Stomach (tissue), 9 donors: Measurements from ENCODE around the gene E2F6. TPM values are rescaled to one million over a fixed set of nuclear protein-coding genes. Genes with fewer than 3 reads are reported as not detected.

ENCODE experiments used
- DNase-seq, 2 donors: peaks; one replicate each; pipeline versions ENCODE4 v3.0.0 to v3.0.0-alpha.2; 2013 to 2019
- H3K27ac ChIP-seq, 5 donors: fragments of 200-600 bp in 4 of 5; sonication (generic) in 4 of 5; one replicate each; pipeline ENCODE4 v1.5.1; 2013 to 2019; ENCODE audit warnings: mild to moderate bottlenecking in 1 of 5, moderate library complexity in 1 of 5
- H3K27me3 ChIP-seq, 3 donors: fragments of 200-600 bp; sonication (generic); one replicate each; pipeline ENCODE4 v1.5.1; 2017 to 2019; ENCODE audit warnings: mixed run types in 1 of 3
- H3K36me3 ChIP-seq, 4 donors: fragments of 200-600 bp; sonication (generic); 1 replicate in 3 of 4; 2 replicates in 1 of 4; pipeline ENCODE4 v1.5.1; 2016 to 2019
- H3K4me1 ChIP-seq, 4 donors: fragments of 200-600 bp; sonication (generic); one replicate each; pipeline ENCODE4 v1.5.1; 2016 to 2019
- H3K4me3 ChIP-seq, 4 donors: fragments of 200-600 bp; sonication (generic) in 3 of 4; one replicate each; pipeline ENCODE4 v1.5.1; 2016 to 2019; ENCODE audit warnings: mild to moderate bottlenecking in 1 of 4
- H3K9me3 ChIP-seq, 4 donors: fragments of 200-600 bp; sonication (generic); one replicate each; pipeline ENCODE4 v1.5.1; 2016 to 2019
- CTCF ChIP-seq, 7 experiments: fragments of 450-650 bp in 4 of 7; fragments of 200-600 bp in 3 of 7; sonication (generic) in 3 of 7; IDR thresholded peaks; one replicate each; pipeline ENCODE4 v1.5.1; 2016 to 2019; ENCODE audit warnings: antibody characterized with exemption in 7 of 7, control low read depth in 2 of 7, mild to moderate bottlenecking in 1 of 7
- EP300 ChIP-seq: sonication (generic); formaldehyde crosslinking; IDR thresholded peaks from one replicate; pipeline ENCODE4 v1.6.1; 2017; ENCODE audit warnings: antibody characterized with exemption
- POLR2A ChIP-seq, 4 donors: fragments of 450-650 bp; IDR thresholded peaks; one replicate each; pipeline ENCODE4 v1.6.1; 2016; ENCODE audit warnings: antibody characterized with exemption in 4 of 4, control low read depth in 2 of 4, mild to moderate bottlenecking in 1 of 4, moderate library complexity in 1 of 4
- POLR2AphosphoS5 ChIP-seq, 3 donors: sonication (generic); formaldehyde crosslinking; IDR thresholded peaks; one replicate each; pipeline ENCODE4 v1.6.1; 2016; ENCODE audit warnings: antibody characterized with exemption in 3 of 3
- whole genome bisulfite sequencing, 5 donors: extraction: QIAGEN DNeasy Blood & Tissue Kit in 3 of 5; methylation state at CpG; one replicate each; pipeline versions ENCODE4 v1.1.5 to v1.1.7; 2013 to 2018; 5-methylcytosine and 5-hydroxymethylcytosine counted together
- intact Hi-C: fragments of 100-400 bp; cut with DNase I; formaldehyde crosslinking; loops from one replicate; pipeline ENCODE4 v1.15.1; 2023; ENCODE audit warnings: low total_unique reads
- polyA plus RNA-seq, 3 donors: library from polyadenylated mRNA; stranded (reverse); fragments of 200-250 nt; gene quantifications; one replicate each; pipeline ENCODE4 v1.2.3, GENCODE V29; 2013
- total RNA-seq, 5 donors: library from RNA; depleted of rRNA; stranded (reverse); fragments of >200 nt; gene quantifications; one replicate each; pipeline versions ENCODE4 v1.1.0 to v1.2.3, GENCODE V29; 2014 to 2016
- donor health status: healthy with polysubstance abuse.
- donor health status: Bipolar disorder and iron deficiency.
- donor health status: healthy.

E2F6 gene
- total and polyA plus RNA-seq, 8 donors: 0.58 to 32.1 (median 10.1) TPM

GRCh38 chr2:11492720-11493119, 26.8 kb upstream of the E2F6 start:
- peaks cover 0 to 14% (median 0%) of the 10 kb centered on the region in 3 donors for H3K27me3 ChIP-seq
- no peaks in the 10 kb centered on the region for H3K4me1 ChIP-seq
- H3K27ac ChIP-seq: no peak overlapping the region
- WGBS, 5 donors: 78 to 100% (median 97%) methylated on average over 1 of the region's 1 CpG
- H3K9me3 ChIP-seq: no peaks in the 10 kb centered on the region
- H3K4me3 ChIP-seq: no peak overlapping the region
- no peak for TF ChIP-seq POLR2A (IDR thresholded peaks at IDR 0.05)
- no peak for TF ChIP-seq CTCF (IDR thresholded peaks at IDR 0.05)
- no peak for TF ChIP-seq POLR2AphosphoS5 (IDR thresholded peaks at IDR 0.05)
- TF ChIP-seq EP300: no peak
- no peaks in the 10 kb centered on the region for H3K36me3 ChIP-seq
- intact Hi-C loops: no loop called here
- no peak for DNase-seq

GRCh38 chr2:11492244-11492643, 26.3 kb upstream of the E2F6 start:
- TF ChIP-seq EP300 (no peak), POLR2A (IDR thresholded peaks at IDR 0.05) (no peak), POLR2AphosphoS5 (IDR thresholded peaks at IDR 0.05) (no peak), CTCF (IDR thresholded peaks at IDR 0.05) (no peak)
- Histone ChIP-seq H3K27me3 (peaks cover 0 to 15% (median 0%) of the 10 kb centered on the region in 3 donors), H3K4me3 (no peak overlapping the region), H3K4me1 (no peaks in the 10 kb centered on the region), H3K9me3 (no peaks in the 10 kb centered on the region), H3K36me3 (no peaks in the 10 kb centered on the region), H3K27ac (no peak overlapping the region)
- intact Hi-C loops: no loop called here
- no peak for DNase-seq
- 73 to 80% (median 79%) methylated on average over 3 of the region's 3 CpGs for WGBS, 5 donors

- Histone ChIP-seq H3K4me3 (no peak overlapping the region), H3K9me3 (no peaks in the 10 kb centered on the region), H3K36me3 (no peaks in the 10 kb centered on the region), H3K27me3 (peaks cover 0 to 18% (median 1%) of the 10 kb centered on the region in 3 donors), H3K27ac (no peak overlapping the region), H3K4me1 (no peaks in the 10 kb centered on the region)
- DNase-seq: no peak
- TF ChIP-seq EP300: no peak
- no peak for TF ChIP-seq CTCF (IDR thresholded peaks at IDR 0.05)
- no peak for TF ChIP-seq POLR2AphosphoS5 (IDR thresholded peaks at IDR 0.05)
- no peak for TF ChIP-seq POLR2A (IDR thresholded peaks at IDR 0.05)
- 61 to 66% (median 65%) methylated on average over 3 of the region's 3 CpGs for WGBS, 5 donors
- intact Hi-C loops: no loop called here
Observed at GRCh38 chr2:11491348-11491933, 25.5 kb upstream of the E2F6 start.

GRCh38 chr2:11490194-11490593, 24.2 kb upstream of the E2F6 start:
- Histone ChIP-seq H3K27me3 (peaks cover 0 to 22% (median 9%) of the 10 kb centered on the region in 3 donors), H3K36me3 (no peaks in the 10 kb centered on the region), H3K4me3 (no peak overlapping the region), H3K4me1 (no peaks in the 10 kb centered on the region), H3K9me3 (no peaks in the 10 kb centered on the region), H3K27ac (no peak overlapping the region)
- 87 to 95% (median 93%) methylated on average over 5 of the region's 5 CpGs for WGBS, 5 donors
- DNase-seq: no peak
- intact Hi-C loops: no loop called here
- TF ChIP-seq CTCF (IDR thresholded peaks at IDR 0.05): no peak
- TF ChIP-seq EP300: no peak
